Measurements from ENCODE around the gene CTNNB1.

The CTNNB1 gene

GRCh38 chr3:41286305-41286704 is 87.0 kb downstream of the CTNNB1 start:
- Mint-ChIP-seq H3K36me3 (ENCODE audit: insufficient read depth) (no peaks in the 10 kb centered on the region), H3K27ac (ENCODE audit: low read depth) (no peak overlapping the region), H3K9me3 (peaks cover 6% of the 10 kb centered on the region), H3K4me1 (no peaks in the 10 kb centered on the region), H3K4me3 (no peak overlapping the region), H3K27me3 (peaks cover 3% of the 10 kb centered on the region)
- ATAC-seq (replicated peaks; ENCODE audit: extremely low read depth, poor library complexity, severe bottlenecking) (no peak), DNase-seq (ENCODE audit: low spot score in 2 of 2) (no peak)

- Mint-ChIP-seq H3K9me3 (peaks cover 6% of the 10 kb centered on the region), H3K4me1 (no peaks in the 10 kb centered on the region), H3K4me3 (no peak overlapping the region), H3K27me3 (no peaks in the 10 kb centered on the region), H3K27ac (ENCODE audit: low read depth) (no peak overlapping the region), H3K36me3 (ENCODE audit: insufficient read depth) (no peaks in the 10 kb centered on the region)
- no peak for DNase-seq (ENCODE audit: low spot score in 2 of 2)
- ATAC-seq (replicated peaks; ENCODE audit: extremely low read depth, poor library complexity, severe bottlenecking) = no peak
Measured at GRCh38 chr3:41288785-41289184, 89.5 kb downstream of the CTNNB1 start.
